Stimulated activated CD8-positive, alpha-beta memory T cell treated with anti-CD3 and anti-CD28 coated beads, Interleukin-4, amount 100 ng/mL, for 1 hour (primary cell): Measurements from ENCODE around the gene DRGX.

ENCODE experiments used
- DNase-seq, 2 donors: peaks; one replicate each; pipeline ENCODE4 v3.0.0-alpha.2; 2020; ENCODE audit warnings: low read depth in 2 of 2, low spot score in 1 of 2

DRGX gene

GRCh38 chr10:49383853-49384252, 12.0 kb downstream of the DRGX start:
- no peak for DNase-seq

DNA sequence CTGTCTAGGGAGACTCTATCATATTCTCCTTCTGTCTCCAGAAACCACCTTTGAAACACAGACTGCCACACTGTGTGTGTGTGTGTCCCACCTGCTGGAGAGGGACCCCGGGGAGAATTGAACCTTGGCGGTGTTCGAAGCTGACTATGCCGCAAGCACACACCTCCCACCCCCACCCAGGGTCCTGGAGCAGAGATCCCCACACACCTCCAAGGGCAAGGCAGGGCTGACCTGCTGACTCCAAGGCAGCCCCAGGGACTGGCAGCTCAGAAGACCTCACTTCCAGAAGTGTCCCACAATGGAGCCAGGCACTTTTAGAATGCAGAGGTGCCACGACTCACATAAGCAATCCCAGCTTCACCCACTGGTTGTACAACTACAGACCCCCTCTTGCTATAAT, 13.1 kb downstream of the DRGX start:
- DNase-seq: no peak

GRCh38 chr10:49382226-49382625, 13.7 kb downstream of the DRGX start:
- DNase-seq: no peak

DNA sequence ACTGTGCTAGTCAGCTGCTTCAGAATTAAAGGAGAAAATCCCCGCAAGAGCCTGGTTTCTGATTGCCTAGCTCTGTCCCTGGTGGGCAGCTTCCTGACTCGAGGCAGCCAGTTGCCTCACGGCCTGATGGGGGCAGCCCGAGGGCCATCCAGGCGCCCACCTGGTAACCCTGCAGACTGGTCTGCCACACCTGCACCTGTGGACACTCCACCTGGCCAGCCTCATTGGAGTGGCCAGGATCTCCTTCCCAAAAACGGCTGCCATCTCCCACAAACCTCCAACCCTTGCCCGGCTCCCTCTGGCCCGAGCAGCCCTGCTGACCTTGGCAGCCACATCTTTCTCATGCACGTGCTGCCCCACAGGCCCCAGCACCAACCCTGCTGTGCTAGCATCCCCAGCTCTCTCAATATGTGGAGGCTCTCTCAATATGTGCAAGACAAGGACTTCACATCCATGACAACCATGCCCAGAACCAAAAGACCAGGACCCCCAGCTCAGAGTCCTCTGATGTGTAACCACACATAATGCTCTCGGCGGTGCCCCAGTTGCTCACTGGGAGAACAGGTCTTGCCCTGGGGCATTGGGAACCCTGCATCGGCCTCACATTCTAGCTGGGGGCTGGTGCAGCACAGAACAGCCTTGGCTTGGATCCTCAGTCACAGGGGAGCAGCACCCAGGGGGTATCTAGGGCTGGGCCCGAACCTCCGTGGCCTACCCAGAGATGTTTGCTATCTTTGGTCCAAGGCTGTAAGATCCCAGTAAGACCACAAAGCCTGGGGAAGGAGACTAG, 14.6 kb downstream of the DRGX start:
- DNase-seq: no peak

DNA sequence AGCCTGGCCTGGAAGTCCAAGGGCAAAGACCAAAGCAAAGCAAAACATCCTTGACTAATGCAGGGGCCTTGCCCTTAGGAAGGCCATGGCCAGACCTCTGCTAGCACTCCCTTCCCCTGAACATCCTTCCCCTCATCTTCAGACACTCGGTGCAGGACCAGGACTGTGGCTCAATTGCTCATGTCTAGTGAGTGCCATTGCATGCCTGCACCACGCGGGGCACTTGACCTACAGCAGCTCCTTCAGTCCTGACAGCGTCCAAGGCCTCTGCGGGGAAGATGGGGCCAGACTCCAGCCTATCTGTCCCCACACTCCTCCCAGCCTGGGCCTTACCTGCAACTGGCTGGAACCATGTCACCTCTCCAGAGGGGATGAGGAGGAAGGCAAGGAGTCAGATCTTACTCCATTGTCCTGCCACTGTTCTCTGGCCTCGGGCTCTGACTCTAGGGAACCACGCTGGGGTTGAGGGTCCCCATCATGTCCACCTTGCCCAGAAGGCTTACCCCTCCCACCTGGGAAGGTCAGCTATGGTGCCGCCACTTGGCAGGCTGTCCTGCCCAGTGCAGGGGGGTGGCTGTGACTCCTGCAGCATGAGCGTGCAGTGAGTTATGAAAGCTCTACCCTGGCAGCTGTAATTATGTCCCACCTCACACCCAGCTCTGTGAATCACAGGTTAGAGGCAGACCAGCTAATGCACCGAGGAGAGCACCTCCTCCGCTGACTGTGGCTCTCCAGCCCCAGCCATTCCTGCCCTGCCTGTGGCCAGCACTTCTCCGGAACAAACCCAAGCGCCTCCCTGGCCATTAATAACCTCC, 16.1 kb downstream of the DRGX start:
- no peak for DNase-seq

DNA sequence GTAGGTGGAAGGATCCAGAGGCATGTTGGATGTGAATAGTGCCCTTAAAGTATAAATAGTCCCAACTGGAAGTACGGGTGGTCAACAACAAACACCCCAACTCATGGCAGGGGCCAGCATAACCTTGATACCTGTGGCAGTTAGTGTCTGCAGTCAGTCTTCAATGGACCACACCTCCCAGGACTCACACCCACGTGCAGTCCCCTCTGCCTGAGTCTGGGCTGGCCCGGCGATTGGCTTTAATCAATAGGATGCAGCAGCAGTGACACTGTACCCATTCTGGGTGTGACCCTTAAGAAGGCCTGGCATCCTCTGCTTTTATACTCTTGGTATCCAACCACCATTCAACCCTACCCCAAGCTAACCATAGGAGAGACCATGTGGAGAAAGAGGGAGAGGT, 18.6 kb downstream of the DRGX start:
- DNase-seq: no peak

DNA sequence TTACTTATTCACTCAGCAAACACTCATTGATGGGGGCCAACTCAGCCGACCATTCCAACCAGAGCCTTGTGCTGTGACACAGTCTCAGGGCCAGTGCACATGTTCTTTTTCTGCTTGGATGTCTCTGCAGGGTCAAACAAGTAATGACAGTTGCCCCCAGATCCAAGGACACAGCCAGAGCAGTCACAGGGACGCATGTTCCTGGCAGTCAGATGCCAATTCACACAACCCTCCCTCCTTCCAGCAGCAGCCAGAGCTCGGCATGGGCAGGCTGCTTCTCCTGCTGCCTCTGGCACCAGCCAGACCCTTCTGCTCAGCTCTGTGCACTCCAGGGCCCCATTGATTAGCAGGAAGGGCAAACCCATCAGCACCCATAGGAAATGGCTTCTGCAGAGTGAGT, 20.3 kb downstream of the DRGX start:
- DNase-seq: no peak

GRCh38 chr10:49374740-49375139, 21.1 kb downstream of the DRGX start:
- DNase-seq: no peak

DNA sequence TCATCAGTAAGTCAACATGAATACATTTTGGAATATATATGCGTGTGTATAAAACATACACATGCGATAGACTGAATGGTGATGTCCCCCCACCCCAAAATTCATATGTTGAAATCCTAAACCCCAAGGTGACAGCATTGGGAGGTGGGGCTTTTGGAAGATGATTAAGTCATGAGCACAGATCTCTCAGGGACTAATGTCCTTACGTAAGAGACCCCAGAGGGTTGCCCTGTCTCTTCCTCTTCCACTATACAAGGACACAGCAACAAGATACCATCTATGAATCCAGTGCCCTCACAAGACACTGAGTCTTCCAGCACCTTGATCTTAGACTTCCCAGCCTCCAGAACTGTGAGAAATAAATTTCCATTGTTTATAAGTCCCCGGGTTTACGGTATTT, 22.5 kb downstream of the DRGX start:
- no peak for DNase-seq

DNA sequence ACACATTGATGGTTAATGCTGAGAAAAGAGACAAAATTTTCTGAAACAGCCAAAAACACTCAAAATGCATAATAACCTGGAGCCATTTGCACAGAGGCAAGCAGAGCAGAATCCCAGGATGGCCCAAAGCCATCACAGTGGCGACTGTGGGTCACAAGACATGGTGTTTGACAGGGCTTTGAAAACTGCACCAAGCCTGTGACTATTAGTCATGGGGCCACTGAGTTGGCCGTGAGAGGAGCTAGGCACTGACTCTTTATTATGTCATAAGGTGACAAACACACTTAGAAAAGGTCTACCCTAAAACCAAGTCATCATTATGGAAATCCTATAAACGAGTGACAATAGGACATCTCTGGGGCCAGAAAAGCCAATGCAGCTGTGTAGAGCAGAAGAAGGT, 23.9 kb downstream of the DRGX start:
- no peak for DNase-seq

GRCh38 chr10:49370326-49371100, 25.4 kb downstream of the DRGX start:
- DNase-seq: no peak

DNA sequence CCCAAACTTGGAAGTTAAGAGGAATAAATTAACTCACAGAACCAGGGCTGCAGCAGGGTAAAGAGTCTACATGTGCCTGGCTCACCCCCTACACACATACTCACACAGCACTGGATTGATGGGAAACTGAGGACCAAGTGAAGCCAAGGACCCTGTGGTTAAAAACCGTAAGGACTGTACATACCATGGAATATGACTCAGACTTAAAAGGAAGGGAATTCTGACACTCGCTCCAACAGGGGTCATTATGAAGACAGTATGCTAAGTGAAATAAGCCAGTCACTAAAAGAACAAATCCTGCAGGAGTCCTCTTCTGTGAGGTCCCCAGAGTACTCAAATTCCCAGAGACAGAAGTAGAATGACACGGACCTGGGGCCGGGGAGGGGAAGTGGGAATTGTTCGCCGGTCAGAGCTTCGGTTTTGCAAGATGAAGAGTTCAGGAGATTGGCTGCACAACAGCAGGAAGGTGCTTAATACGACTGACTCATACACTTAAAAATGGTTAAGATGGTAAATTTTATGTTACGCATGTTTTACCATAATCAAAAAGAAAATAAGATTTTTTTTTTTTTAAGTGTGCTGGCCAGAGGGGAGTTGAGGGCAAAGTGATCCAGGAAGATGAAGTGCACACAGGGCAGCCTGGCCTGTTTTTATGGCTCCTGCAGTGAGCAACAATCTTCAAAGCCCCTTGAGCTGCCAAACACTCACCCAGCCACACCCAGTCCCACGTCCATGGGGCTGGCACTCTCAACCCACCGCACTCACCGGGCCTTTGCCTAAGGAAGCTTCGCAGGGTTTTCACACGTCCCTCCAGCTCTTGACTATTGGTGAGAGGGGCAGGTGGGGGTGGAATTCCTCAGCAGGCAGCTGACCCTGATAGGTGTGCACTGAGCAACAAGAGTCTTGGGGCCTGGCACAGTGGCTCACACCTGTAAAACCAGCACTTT, 26.4 kb downstream of the DRGX start:
- DNase-seq: no peak

DNA sequence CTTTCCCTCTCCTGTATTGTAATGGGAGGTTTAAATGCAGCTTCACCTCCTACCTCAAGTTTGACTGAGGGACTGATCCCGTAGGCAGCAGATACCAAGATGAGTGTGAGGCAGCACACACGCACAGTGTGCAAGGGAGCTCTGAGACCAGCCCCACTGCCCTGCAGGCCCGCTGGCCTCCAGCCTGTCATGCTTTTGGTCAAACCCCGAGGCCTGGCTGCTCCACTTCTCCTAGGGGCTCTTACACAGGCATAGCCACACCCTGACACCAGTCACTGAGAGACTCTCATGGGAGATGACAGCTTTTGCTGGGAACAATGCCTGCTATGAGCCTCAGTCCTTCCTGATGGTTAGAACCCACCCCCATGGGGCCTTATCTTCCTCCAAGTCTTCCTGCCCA, 27.6 kb downstream of the DRGX start:
- DNase-seq: no peak

GRCh38 chr10:49367600-49367999, 28.3 kb downstream of the DRGX start:
- DNase-seq: no peak

- no peak for DNase-seq
Measured at GRCh38 chr10:49366460-49366859, 29.4 kb downstream of the DRGX start.

GRCh38 chr10:49365675-49366415, 30.0 kb downstream of the DRGX start:
- no peak for DNase-seq

DNA sequence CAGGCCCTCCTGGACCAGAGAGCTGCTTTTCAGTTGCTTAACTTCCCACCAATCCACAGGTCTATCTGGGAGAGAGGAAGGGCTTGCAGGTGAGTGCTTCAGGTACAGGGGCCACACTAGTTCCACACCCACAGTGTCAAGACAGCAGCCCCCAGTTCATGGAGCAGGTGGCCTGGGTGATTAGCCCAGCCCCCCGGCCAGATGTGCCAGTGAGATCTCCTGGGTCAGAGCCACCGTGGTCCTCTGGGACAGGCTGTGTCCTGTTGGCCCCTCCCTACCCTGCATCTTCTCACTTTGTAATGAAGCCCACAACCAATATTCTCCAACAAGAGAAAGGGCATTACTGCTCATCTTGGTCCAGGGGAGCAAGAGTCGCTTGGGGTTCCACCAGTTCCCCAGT, 30.6 kb downstream of the DRGX start:
- no peak for DNase-seq

DNA sequence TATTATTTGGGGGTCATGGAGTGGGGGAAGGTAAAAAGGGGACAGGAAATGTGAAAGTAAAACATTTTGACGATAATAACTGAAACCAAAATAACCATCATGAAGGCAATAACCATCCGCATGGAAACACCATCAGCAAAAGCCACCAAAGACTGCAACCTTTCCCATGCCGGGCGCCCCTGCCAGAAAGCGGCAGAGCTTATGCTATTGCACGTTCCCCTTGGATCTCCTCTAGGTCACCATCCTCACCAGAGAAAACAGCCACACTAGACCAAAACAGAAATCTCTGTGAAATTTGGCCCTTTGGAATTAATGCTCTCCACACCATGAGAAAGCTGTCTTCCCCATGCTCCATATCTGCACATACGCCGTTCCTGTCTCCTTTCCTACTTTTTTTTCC, 31.1 kb downstream of the DRGX start:
- DNase-seq: no peak

DNA sequence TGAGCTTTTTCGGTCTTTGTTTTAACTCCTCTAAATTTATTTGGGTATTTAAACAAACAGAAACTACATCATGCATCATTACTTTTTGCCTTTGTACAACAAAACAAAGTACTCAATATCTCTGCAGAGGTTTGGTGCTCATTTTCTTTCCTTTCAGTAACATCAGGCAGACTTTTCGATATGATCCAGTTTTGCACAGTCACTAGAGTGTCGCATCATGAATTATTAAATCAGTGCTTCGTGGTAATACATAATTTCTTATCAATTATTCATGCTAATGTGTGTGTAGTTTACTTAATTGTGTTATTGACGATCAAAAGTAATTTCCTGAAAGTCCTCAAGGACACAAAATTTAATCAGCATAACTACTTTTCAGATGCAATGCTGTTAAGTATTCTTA, 31.8 kb downstream of the DRGX start:
- DNase-seq: no peak
